Osteoblast (primary cell): ENCODE data around the gene GSTA2. TPM values are rescaled to one million over a fixed set of nuclear protein-coding genes. Genes with fewer than 3 reads are reported as not detected.
A peak's percentile ranks its signal among the peaks of the same experiment; 100 is the strongest.
"Not testable (repeated sequence)": the region's sequence is repeated elsewhere in the genome, so short reads cannot be mapped to it uniquely, and the experiment has no call there.

Experiments used
- DNase-seq: peaks from one replicate; pipeline ENCODE4 v3.0.0; 2011; ENCODE audit warnings: low spot score, mixed read lengths; ENCODE audit not compliant: insufficient read length; ENCODE audit errors: missing footprints
- H2AFZ ChIP-seq: 2 replicates; pipeline ENCODE4 v1.6.0; 2011; ENCODE audit warnings: mild to moderate bottlenecking, low read length
- H3K27ac ChIP-seq: 2 replicates; pipeline ENCODE4 v1.5.1; 2011; ENCODE audit warnings: mild to moderate bottlenecking, low read depth, low read length, moderate library complexity
- H3K27me3 ChIP-seq: 2 replicates; pipeline ENCODE4 v1.6.0; 2012; ENCODE audit warnings: mild to moderate bottlenecking, control low read depth, inconsistent platforms, low read length, moderate library complexity; ENCODE audit not compliant: insufficient read depth
- H3K36me3 ChIP-seq: 2 replicates; pipeline ENCODE4 v1.5.1; 2011; ENCODE audit warnings: mild to moderate bottlenecking, low read length, control low read depth, moderate library complexity; ENCODE audit not compliant: insufficient read depth
- H3K4me1 ChIP-seq: 2 replicates; pipeline ENCODE4 v1.5.1; 2011; ENCODE audit warnings: mild to moderate bottlenecking, low read length, control low read depth, moderate library complexity; ENCODE audit not compliant: insufficient read depth
- H3K4me2 ChIP-seq: 2 replicates; pipeline ENCODE4 v1.6.0; 2011; ENCODE audit warnings: mild to moderate bottlenecking, low read length; ENCODE audit not compliant: insufficient read depth
- H3K4me3 ChIP-seq: fragments of 200-600 bp; sonication (generic); 3 replicates; pipeline ENCODE4 v1.5.1; 2012; ENCODE audit warnings: mild to moderate bottlenecking, low read length, inconsistent platforms; ENCODE audit not compliant: insufficient read depth
- H3K79me2 ChIP-seq: 2 replicates; pipeline ENCODE4 v1.6.0; 2012; ENCODE audit warnings: mild to moderate bottlenecking, low read length, control low read depth, inconsistent platforms; ENCODE audit not compliant: insufficient read depth
- H3K9me3 ChIP-seq: 2 replicates; pipeline ENCODE4 v1.5.1; 2011; ENCODE audit warnings: low read depth, low read length, control low read depth
- H4K20me1 ChIP-seq: 2 replicates; pipeline ENCODE4 v1.6.0; 2012; ENCODE audit warnings: mild to moderate bottlenecking, low read length, control low read depth; ENCODE audit not compliant: insufficient read depth
- CTCF ChIP-seq: IDR thresholded peaks from 2 replicates; pipeline ENCODE4 v1.5.1; 2011; ENCODE audit warnings: mild to moderate bottlenecking, low read depth, low read length, moderate library complexity; ENCODE audit errors: extremely low read depth
- total RNA-seq: library from RNA; depleted of rRNA; stranded (reverse); fragments of >200 nt; gene quantifications from 2 replicates; pipeline ENCODE4 v1.2.3, GENCODE V29; 2012

The GSTA2 gene
- total RNA-seq, 1 donor = not detected

- H3K27me3 ChIP-seq = peaks cover 16% of the 10 kb centered on the region
- H3K36me3 ChIP-seq = no peaks in the 10 kb centered on the region
- H3K4me2 ChIP-seq = no peak overlapping the region
- H3K79me2 ChIP-seq = no peaks in the 10 kb centered on the region
- no peak overlapping the region for H3K27ac ChIP-seq
- H3K4me3 ChIP-seq = no peak overlapping the region
- H3K9me3 ChIP-seq = no peaks in the 10 kb centered on the region
- H3K4me1 ChIP-seq = peaks cover 12% of the 10 kb centered on the region
- no peak for TF ChIP-seq CTCF
- no peak for DNase-seq
- no peak overlapping the region for H2AFZ ChIP-seq
- H4K20me1 ChIP-seq = no peaks in the 10 kb centered on the region
Measured at GRCh38 chr6:52801188-52801841, 38.0 kb upstream of the GSTA2 start.

- not testable (repeated sequence) for H4K20me1 ChIP-seq, H3K36me3 ChIP-seq, H2AFZ ChIP-seq, H3K4me3 ChIP-seq, DNase-seq, H3K27ac ChIP-seq, H3K9me3 ChIP-seq, H3K79me2 ChIP-seq
- peaks cover 14% of the 10 kb centered on the region for H3K27me3 ChIP-seq
- peak overlapping the region; percentile 69 for H3K4me2 ChIP-seq
- H3K4me1 ChIP-seq = peaks cover 12% of the 10 kb centered on the region
Measured at GRCh38 chr6:52799272-52799671, 36.0 kb upstream of the GSTA2 start.

- H3K4me1 ChIP-seq, H3K79me2 ChIP-seq, H4K20me1 ChIP-seq, H3K36me3 ChIP-seq, DNase-seq, H3K27ac ChIP-seq, H2AFZ ChIP-seq, H3K27me3 ChIP-seq, H3K4me2 ChIP-seq, H3K4me3 ChIP-seq, H3K9me3 ChIP-seq: not testable (repeated sequence)
Measured at GRCh38 chr6:52794366-52794765, 31.1 kb upstream of the GSTA2 start.

GRCh38 chr6:52790861-52791260 is 27.6 kb upstream of the GSTA2 start:
- H3K27me3 ChIP-seq = no peaks in the 10 kb centered on the region
- no peak overlapping the region for H3K27ac ChIP-seq
- H3K4me3 ChIP-seq = no peak overlapping the region
- no peaks in the 10 kb centered on the region for H4K20me1 ChIP-seq
- H3K4me1 ChIP-seq = no peaks in the 10 kb centered on the region
- H3K4me2 ChIP-seq = no peak overlapping the region
- H3K79me2 ChIP-seq = no peaks in the 10 kb centered on the region
- DNase-seq = no peak
- no peaks in the 10 kb centered on the region for H3K9me3 ChIP-seq
- H3K36me3 ChIP-seq = no peaks in the 10 kb centered on the region
- TF ChIP-seq CTCF = no peak
- no peak overlapping the region for H2AFZ ChIP-seq

- H3K9me3 ChIP-seq, H2AFZ ChIP-seq, H4K20me1 ChIP-seq, H3K27ac ChIP-seq, H3K4me2 ChIP-seq, H3K79me2 ChIP-seq, H3K4me1 ChIP-seq, H3K4me3 ChIP-seq, H3K27me3 ChIP-seq, DNase-seq, H3K36me3 ChIP-seq: not testable (repeated sequence)
Measured at GRCh38 chr6:52789658-52790057, 26.4 kb upstream of the GSTA2 start.
